Prostate gland (tissue), 2 donors: ENCODE data around the gene COPS8. TPM values are rescaled to one million over a fixed set of nuclear protein-coding genes. Genes with fewer than 3 reads are reported as not detected.

Experiments
- DNase-seq: peaks from one replicate; pipeline ENCODE4 v3.0.0-alpha.2; 2019; ENCODE audit warnings: low spot score
- H3K27ac ChIP-seq, 2 donors: fragments of 200-600 bp; sonication (generic); 2 replicates each; pipeline ENCODE4 v1.5.1; 2017 to 2019
- H3K27me3 ChIP-seq: fragments of 200-600 bp; sonication (generic); replicated peaks from 2 replicates; pipeline ENCODE4 v1.5.1; 2019; ENCODE audit not compliant: insufficient read depth
- H3K36me3 ChIP-seq, 2 donors: fragments of 200-600 bp; sonication (generic); 1 replicate in 1 of 2; 2 replicates in 1 of 2; pipeline versions ENCODE4 v1.5.1 to v1.8.1; 2017 to 2019
- H3K4me1 ChIP-seq: fragments of 200-600 bp; sonication (generic); replicated peaks from 2 replicates; pipeline ENCODE4 v1.5.1; 2019
- H3K4me3 ChIP-seq, 2 donors: fragments of 200-600 bp; sonication (generic); 2 replicates each; pipeline ENCODE4 v1.5.1; 2017 to 2019
- H3K9me3 ChIP-seq: fragments of 200-600 bp; sonication (generic); 2 replicates; pipeline ENCODE4 v1.5.1; 2017
- CTCF ChIP-seq, 4 experiments: fragments of 200-600 bp in 2 of 4; fragments of 450-650 bp in 2 of 4; sonication (generic) in 2 of 4; IDR thresholded peaks; 1 replicate in 3 of 4; 2 replicates in 1 of 4; pipeline ENCODE4 v1.5.1; 2016 to 2019; ENCODE audit warnings: antibody characterized with exemption in 4 of 4, mild to moderate bottlenecking in 2 of 4, moderate library complexity in 2 of 4
- POLR2A ChIP-seq: fragments of 450-650 bp; IDR thresholded peaks from one replicate; pipeline ENCODE4 v1.6.1; 2016; ENCODE audit warnings: antibody characterized with exemption, mild to moderate bottlenecking
- POLR2AphosphoS5 ChIP-seq: sonication (generic); formaldehyde crosslinking; IDR thresholded peaks from one replicate; pipeline ENCODE4 v1.6.1; 2017; ENCODE audit warnings: antibody characterized with exemption
- WGBS: methylation state at CpG from one replicate; pipeline ENCODE4 v1.1.5; 2018; 5-methylcytosine and 5-hydroxymethylcytosine counted together
- intact Hi-C: fragments of 100-400 bp; cut with DNase I; formaldehyde crosslinking; loops from one replicate; pipeline ENCODE4 v1.14.2; 2022
- total RNA-seq, 2 donors: library from RNA; depleted of rRNA; stranded (reverse); fragments of >200 nt; gene quantifications; one replicate each; pipeline ENCODE4 v1.1.0, GENCODE V29; 2016

The COPS8 gene
- total RNA-seq, 2 donors from 2014 or later: 73.1 to 90.0 TPM

GRCh38 chr2:237132799-237133198, 47.1 kb downstream of the COPS8 start:
- Histone ChIP-seq H3K4me3 (no peak overlapping the region), H3K4me1 (peaks cover 2% of the 10 kb centered on the region), H3K27me3 (no peaks in the 10 kb centered on the region), H3K36me3 (no peaks in the 10 kb centered on the region), H3K9me3 (no peaks in the 10 kb centered on the region), H3K27ac (no peak overlapping the region)
- 75% methylated on average over 5 of the region's 5 CpGs for WGBS
- DNase-seq: no peak
- no peak for TF ChIP-seq POLR2A
- peak in 1 of 4 experiments; percentile 9 for TF ChIP-seq CTCF (IDR thresholded peaks at IDR 0.05)
- intact Hi-C loops: no loop called here

- no peak for DNase-seq
- 53% methylated on average over 4 of the region's 4 CpGs for WGBS
- no peaks in the 10 kb centered on the region for H3K36me3 ChIP-seq
- H3K4me3 ChIP-seq: no peak overlapping the region
- H3K27me3 ChIP-seq: no peaks in the 10 kb centered on the region
- H3K27ac ChIP-seq: no peak overlapping the region
- intact Hi-C loops: no loop called here
- H3K9me3 ChIP-seq: no peaks in the 10 kb centered on the region
- no peaks in the 10 kb centered on the region for H3K4me1 ChIP-seq
- no peak for TF ChIP-seq POLR2AphosphoS5
- no peak for TF ChIP-seq CTCF (IDR thresholded peaks at IDR 0.05)
These were observed 48.9 kb downstream of the COPS8 start for GRCh38 chr2:237134321-237135230.

GRCh38 chr2:237136824-237137223, 51.1 kb downstream of the COPS8 start:
- Histone ChIP-seq H3K4me1 (no peaks in the 10 kb centered on the region), H3K9me3 (no peaks in the 10 kb centered on the region), H3K4me3 (no peak overlapping the region), H3K27me3 (no peaks in the 10 kb centered on the region), H3K36me3 (no peaks in the 10 kb centered on the region), H3K27ac (no peak overlapping the region)
- TF ChIP-seq POLR2AphosphoS5 (no peak), POLR2A (no peak), CTCF (IDR thresholded peaks at IDR 0.05) (no peak)
- intact Hi-C loops: no loop called here
- 90% methylated on average over 9 of the region's 9 CpGs for WGBS
- DNase-seq: no peak

- no peak for TF ChIP-seq POLR2AphosphoS5
- no peak for TF ChIP-seq CTCF (IDR thresholded peaks at IDR 0.05)
- intact Hi-C loops: no loop called here
- 93% methylated on average over 12 of the region's 13 CpGs for WGBS
- no peaks in the 10 kb centered on the region for H3K4me1 ChIP-seq
- no peak overlapping the region for H3K4me3 ChIP-seq
- no peaks in the 10 kb centered on the region for H3K27me3 ChIP-seq
- H3K27ac ChIP-seq: no peak overlapping the region
- no peaks in the 10 kb centered on the region for H3K36me3 ChIP-seq
- H3K9me3 ChIP-seq: no peaks in the 10 kb centered on the region
- DNase-seq: no peak
These were observed 52.1 kb downstream of the COPS8 start for GRCh38 chr2:237137626-237138323.
